Fibroblast of lung (primary cell): ENCODE results near the gene PGK2.

Experiments
- CTCF ChIP-seq, 2 donors: IDR thresholded peaks in 1 of 2; conservative IDR thresholded peaks in 1 of 2; 1 replicate in 1 of 2; 2 replicates in 1 of 2; pipeline ENCODE4 v1.5.1; 2011 to 2012; ENCODE audit warnings: low read length in 2 of 2, control low read depth in 1 of 2, inconsistent platforms in 1 of 2, low read depth in 1 of 2, mild to moderate bottlenecking in 1 of 2
- EZH2 ChIP-seq: IDR thresholded peaks from 2 replicates; pipeline ENCODE4 v1.5.1; 2012; ENCODE audit warnings: low read length, control low read depth, mild to moderate bottlenecking; ENCODE audit errors: missing control alignments

- TF ChIP-seq CTCF (conservative IDR thresholded peaks at IDR 0.05 in 1 of 2, IDR thresholded peaks at IDR 0.05 in 1 of 2; ENCODE audit: low read depth in 1 of 2, low read length in 2 of 2) (no peak), EZH2 (no peak)
These were observed 46.3 kb upstream of the PGK2 start for GRCh38 chr6:49833386-49833785.
